ENCODE data around the gene SCAMP5. TPM values are rescaled to one million over a fixed set of nuclear protein-coding genes. Genes with fewer than 3 reads are reported as not detected.

SCAMP5 gene
- total RNA-seq, 2 experiments from 2014 or later: 3.9 to 4.5 TPM

DNA sequence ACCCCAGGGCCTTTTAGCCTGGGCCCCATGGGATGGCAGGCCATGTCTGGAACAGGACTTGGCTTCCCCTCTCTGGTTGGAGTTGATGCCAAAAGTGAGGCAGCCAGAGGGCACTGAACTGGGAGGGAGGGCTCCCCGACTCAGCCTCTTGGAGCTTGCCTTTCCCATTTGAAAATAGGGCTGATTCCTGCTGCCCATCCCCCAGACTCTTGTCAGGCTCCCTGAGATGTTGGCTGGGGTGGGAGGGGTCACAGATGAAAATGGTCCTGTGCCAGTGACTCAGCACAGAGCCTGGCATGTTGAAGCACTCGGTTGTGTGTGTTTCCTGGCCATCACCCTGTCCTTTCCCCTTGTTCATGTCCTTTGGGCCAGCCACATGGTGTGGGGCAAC, 34.7 kb downstream of the SCAMP5 start:
- intact Hi-C loops (cut with DNase I, micrococcal nuclease): no loop called here
- H3K27me3 Mint-ChIP-seq: no peaks in the 10 kb centered on the region
- no peak overlapping the region for H3K27ac Mint-ChIP-seq
- H3K9me3 Mint-ChIP-seq (ENCODE audit: low read depth): no peaks in the 10 kb centered on the region
- POLR2A ChIA-PET: interaction anchor here (1.3 kb wide), 1 partner anchor 174 kb away, joined by 7 read pairs; no protein-coding TSS in a partner anchor
- H3K4me1 Mint-ChIP-seq: peaks cover 13% of the 10 kb centered on the region
- peaks cover 12% of the 10 kb centered on the region for H3K36me3 Mint-ChIP-seq (ENCODE audit: low read depth)
- no peak for ATAC-seq
- CTCF ChIA-PET: interaction anchor here (0.6 to 6.8 kb wide), 6 partner anchors 11 to 1036 kb away, joined by 3 to 64 read pairs (median 4); no protein-coding TSS in a partner anchor
- no peak overlapping the region for H3K4me3 Mint-ChIP-seq
- DNase-seq: no peak

GRCh38 chr15:75030424-75030823, 35.1 kb downstream of the SCAMP5 start:
- ChIA-PET CTCF (interaction anchor here (0.6 to 6.8 kb wide), 5 partner anchors 11 to 181 kb away, joined by 3 to 64 read pairs (median 5); no protein-coding TSS in a partner anchor), POLR2A (no interaction called here)
- intact Hi-C loops (cut with DNase I, micrococcal nuclease): no loop called here

DNA sequence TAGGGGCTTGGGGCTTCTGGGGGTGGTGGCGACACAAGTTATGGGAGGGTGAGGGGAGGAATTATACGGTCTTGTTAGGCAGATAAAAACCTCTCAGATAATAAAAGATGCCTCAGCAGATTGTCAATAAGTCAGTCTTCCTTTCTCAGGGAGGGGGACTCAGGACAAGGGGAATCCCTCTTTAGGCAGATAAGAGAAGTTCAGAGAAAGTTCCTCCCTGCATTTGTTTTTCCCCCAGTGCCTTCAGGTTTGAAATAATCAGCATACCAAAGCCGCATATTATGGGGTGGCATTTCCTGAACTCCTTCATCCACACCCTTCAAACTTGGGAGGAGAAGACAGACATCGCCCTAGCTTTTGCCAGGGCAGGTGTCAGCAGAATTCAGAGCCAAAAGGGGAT, 36.5 kb downstream of the SCAMP5 start:
- intact Hi-C loops (cut with DNase I, micrococcal nuclease): no loop called here
- Mint-ChIP-seq H3K27me3 (no peaks in the 10 kb centered on the region), H3K4me3 (no peak overlapping the region), H3K9me3 (ENCODE audit: low read depth) (no peaks in the 10 kb centered on the region), H3K4me1 (peaks cover 8% of the 10 kb centered on the region), H3K27ac (no peak overlapping the region), H3K36me3 (ENCODE audit: low read depth) (peaks cover 14% of the 10 kb centered on the region)
- no peak for DNase-seq
- ChIA-PET POLR2A (no interaction called here), CTCF (interaction anchor here (0.5 to 6.8 kb wide), 6 partner anchors 12 to 222 kb away, joined by 3 to 64 read pairs (median 3); partner anchors contain the start of gene C15orf39)
- ATAC-seq: no peak

More at GRCh38 chr15:75030424-75030823, 35.1 kb downstream of the SCAMP5 start:
- no peak for DNase-seq
- Mint-ChIP-seq H3K27ac (no peak overlapping the region), H3K4me1 (peaks cover 9% of the 10 kb centered on the region), H3K4me3 (no peak overlapping the region), H3K36me3 (ENCODE audit: low read depth) (peaks cover 12% of the 10 kb centered on the region), H3K27me3 (no peaks in the 10 kb centered on the region), H3K9me3 (ENCODE audit: low read depth) (no peaks in the 10 kb centered on the region)
- ATAC-seq: no peak

DNA sequence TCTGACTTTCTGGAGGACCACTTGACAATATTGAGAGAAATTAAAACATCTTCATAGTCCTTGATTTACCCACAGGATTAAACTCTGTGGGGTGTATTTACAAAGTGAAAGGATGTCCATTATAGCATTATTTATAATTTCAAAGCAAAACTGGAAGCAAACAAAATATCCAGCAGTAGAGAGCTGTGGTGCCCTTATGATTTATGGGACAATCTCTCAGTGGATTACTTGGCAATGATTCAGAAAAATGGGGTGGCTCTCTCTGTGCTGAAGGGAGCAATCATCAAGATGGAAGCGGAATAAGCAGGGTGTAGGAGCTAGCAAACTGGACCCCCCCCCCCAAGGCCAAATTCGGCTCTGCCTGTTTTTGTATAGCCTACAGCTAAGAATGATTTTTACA, 37.0 kb downstream of the SCAMP5 start:
- intact Hi-C loops (cut with DNase I, micrococcal nuclease): no loop called here

GRCh38 chr15:75033809-75034208, 38.4 kb downstream of the SCAMP5 start:
- DNase-seq: no peak
- no peaks in the 10 kb centered on the region for H3K27me3 Mint-ChIP-seq
- POLR2A ChIA-PET: no interaction called here
- H3K4me3 Mint-ChIP-seq: no peak overlapping the region
- H3K27ac Mint-ChIP-seq: no peak overlapping the region
- H3K4me1 Mint-ChIP-seq: peaks cover 18% of the 10 kb centered on the region
- no peak for ATAC-seq
- intact Hi-C loops (cut with DNase I, micrococcal nuclease): no loop called here
- CTCF ChIA-PET: interaction anchor here (0.6 to 1.3 kb wide), 3 partner anchors 27 to 170 kb away, joined by 3 to 6 read pairs (median 3); partner anchors contain the start of gene C15orf39
- peaks cover 14% of the 10 kb centered on the region for H3K36me3 Mint-ChIP-seq (ENCODE audit: low read depth)
- no peaks in the 10 kb centered on the region for H3K9me3 Mint-ChIP-seq (ENCODE audit: low read depth)

More for the DNA sequence above, 37.0 kb downstream of the SCAMP5 start:
- Mint-ChIP-seq H3K9me3 (ENCODE audit: low read depth) (no peaks in the 10 kb centered on the region), H3K36me3 (ENCODE audit: low read depth) (peaks cover 14% of the 10 kb centered on the region), H3K4me1 (peaks cover 13% of the 10 kb centered on the region), H3K4me3 (no peak overlapping the region), H3K27me3 (no peaks in the 10 kb centered on the region), H3K27ac (no peak overlapping the region)
- DNase-seq (no peak), ATAC-seq (no peak)
- ChIA-PET CTCF (interaction anchor here (0.6 to 6.8 kb wide), 4 partner anchors 44 to 172 kb away, joined by 3 to 64 read pairs (median 3); partner anchors contain the start of gene C15orf39), POLR2A (no interaction called here)

- CTCF ChIA-PET: interaction anchor here (0.7 to 1.3 kb wide), 3 partner anchors 18 to 170 kb away, joined by 3 to 6 read pairs (median 3); partner anchors contain the start of gene C15orf39
- Mint-ChIP-seq H3K4me1 (peaks cover 15% of the 10 kb centered on the region), H3K36me3 (ENCODE audit: low read depth) (peaks cover 14% of the 10 kb centered on the region), H3K27me3 (no peaks in the 10 kb centered on the region), H3K27ac (no peak overlapping the region), H3K4me3 (no peak overlapping the region), H3K9me3 (ENCODE audit: low read depth) (no peaks in the 10 kb centered on the region)
- DNase-seq: no peak
- POLR2A ChIA-PET: interaction anchor here (0.6 kb wide), 1 partner anchor 125 kb away, joined by 3 read pairs; no protein-coding TSS in a partner anchor
- intact Hi-C loops (cut with DNase I, micrococcal nuclease): no loop called here
- no peak for ATAC-seq
Measured at GRCh38 chr15:75034615-75035014, 39.3 kb downstream of the SCAMP5 start.

DNA sequence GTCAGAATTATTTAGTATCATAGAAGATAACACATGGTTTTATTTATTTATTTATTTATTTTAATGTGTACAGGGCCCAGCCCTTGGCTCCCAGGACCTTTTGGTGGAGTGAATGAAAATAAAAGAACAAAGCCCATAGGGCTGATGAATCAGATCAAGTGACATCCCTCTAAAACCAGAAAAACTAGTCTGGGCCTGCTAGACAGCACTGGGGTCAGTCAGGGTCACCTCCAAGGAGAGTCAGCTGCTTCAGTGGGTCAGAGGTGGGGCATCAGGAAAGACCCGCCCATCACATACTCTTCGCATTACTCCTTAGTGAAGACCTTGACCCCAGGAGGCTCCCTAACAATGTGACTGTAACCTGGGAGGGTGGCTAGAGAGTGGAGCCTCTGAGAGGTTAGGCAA, 40.9 kb downstream of the SCAMP5 start:
- no peaks in the 10 kb centered on the region for H3K27me3 Mint-ChIP-seq
- no peak overlapping the region for H3K4me3 Mint-ChIP-seq
- no peaks in the 10 kb centered on the region for H3K9me3 Mint-ChIP-seq (ENCODE audit: low read depth)
- intact Hi-C loops (cut with DNase I, micrococcal nuclease): no loop called here
- no peak overlapping the region for H3K27ac Mint-ChIP-seq
- ATAC-seq (no peak), DNase-seq (no peak)
- ChIA-PET POLR2A (interaction anchor here (0.6 kb wide), 1 partner anchor 303 kb away, joined by 4 read pairs; no protein-coding TSS in a partner anchor), CTCF (interaction anchor here (1.4 kb wide), 1 partner anchor 11 kb away, joined by 3 read pairs; no protein-coding TSS in a partner anchor)
- H3K4me1 Mint-ChIP-seq: peaks cover 15% of the 10 kb centered on the region
- H3K36me3 Mint-ChIP-seq (ENCODE audit: low read depth): peaks cover 14% of the 10 kb centered on the region

GRCh38 chr15:75037685-75038084, 42.3 kb downstream of the SCAMP5 start:
- H3K27me3 Mint-ChIP-seq: no peaks in the 10 kb centered on the region
- ATAC-seq (peak; percentile 53), DNase-seq (no peak)
- H3K27ac Mint-ChIP-seq: no peak overlapping the region
- H3K36me3 Mint-ChIP-seq (ENCODE audit: low read depth): peaks cover 14% of the 10 kb centered on the region
- no peak overlapping the region for H3K4me3 Mint-ChIP-seq
- ChIA-PET CTCF (interaction anchor here (0.6 to 1.2 kb wide), 3 partner anchors 54 to 418 kb away, joined by 3 to 5 read pairs (median 4); no protein-coding TSS in a partner anchor), POLR2A (no interaction called here)
- no peaks in the 10 kb centered on the region for H3K9me3 Mint-ChIP-seq (ENCODE audit: low read depth)
- H3K4me1 Mint-ChIP-seq: peaks cover 13% of the 10 kb centered on the region
- intact Hi-C loops (cut with DNase I, micrococcal nuclease): no loop called here

DNA sequence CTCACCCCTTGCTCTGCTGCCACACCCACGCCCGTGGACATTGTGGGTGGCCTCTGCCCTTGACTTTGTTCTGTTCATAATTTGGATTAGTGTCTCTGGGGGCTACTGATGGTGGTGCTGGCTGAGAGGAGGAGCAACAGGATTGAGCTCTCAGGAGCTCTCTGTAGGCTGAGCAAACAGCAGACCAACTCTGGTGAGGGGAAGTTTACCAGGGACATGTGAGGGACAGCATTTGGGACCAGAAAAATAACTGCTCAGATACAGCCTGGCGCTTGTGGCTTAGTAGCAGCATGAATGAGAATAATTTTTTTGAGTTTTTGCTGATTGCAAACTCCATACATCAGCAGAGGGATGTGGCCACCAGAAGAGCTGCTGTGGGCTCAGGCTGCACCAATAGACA, 42.9 kb downstream of the SCAMP5 start:
- intact Hi-C loops (cut with DNase I, micrococcal nuclease): no loop called here

GRCh38 chr15:75042730-75043508, 47.6 kb downstream of the SCAMP5 start:
- no peaks in the 10 kb centered on the region for H3K27me3 Mint-ChIP-seq
- no peak overlapping the region for H3K27ac Mint-ChIP-seq
- intact Hi-C loops (cut with DNase I, micrococcal nuclease): loop anchor here in 1 of 2 experiments (1.0 kb wide), 1 partner anchor 161 kb away; no protein-coding TSS in a partner anchor
- no peak overlapping the region for H3K4me3 Mint-ChIP-seq
- H3K9me3 Mint-ChIP-seq (ENCODE audit: low read depth): no peaks in the 10 kb centered on the region
- DNase-seq: peak; percentile 76
- ATAC-seq: peak; percentile 79
- H3K36me3 Mint-ChIP-seq (ENCODE audit: low read depth): peaks cover 11% of the 10 kb centered on the region
- peaks cover 16% of the 10 kb centered on the region for H3K4me1 Mint-ChIP-seq
- CTCF ChIA-PET: interaction anchor here (0.6 to 2.8 kb wide), 6 partner anchors 11 to 164 kb away, joined by 3 to 12 read pairs (median 3); partner anchors contain the start of gene C15orf39
- POLR2A ChIA-PET: interaction anchor here (0.6 kb wide), 1 partner anchor 62 kb away, joined by 6 read pairs; no protein-coding TSS in a partner anchor

More for the DNA sequence above, 42.9 kb downstream of the SCAMP5 start:
- Mint-ChIP-seq H3K4me1 (peaks cover 17% of the 10 kb centered on the region), H3K36me3 (ENCODE audit: low read depth) (peaks cover 11% of the 10 kb centered on the region), H3K27ac (no peak overlapping the region), H3K9me3 (ENCODE audit: low read depth) (no peaks in the 10 kb centered on the region), H3K27me3 (no peaks in the 10 kb centered on the region), H3K4me3 (no peak overlapping the region)
- ChIA-PET CTCF (interaction anchor here (0.6 to 1.2 kb wide), 2 partner anchors 54 to 166 kb away, joined by 4 to 5 read pairs; no protein-coding TSS in a partner anchor), POLR2A (no interaction called here)
- DNase-seq: no peak
- no peak for ATAC-seq

- Mint-ChIP-seq H3K9me3 (ENCODE audit: low read depth) (no peaks in the 10 kb centered on the region), H3K4me3 (no peak overlapping the region), H3K27me3 (no peaks in the 10 kb centered on the region), H3K36me3 (ENCODE audit: low read depth) (peaks cover 12% of the 10 kb centered on the region), H3K4me1 (peaks cover 16% of the 10 kb centered on the region), H3K27ac (no peak overlapping the region)
- intact Hi-C loops (cut with DNase I, micrococcal nuclease): loop anchor here in 1 of 2 experiments (1.0 kb wide), 1 partner anchor 161 kb away; no protein-coding TSS in a partner anchor
- ChIA-PET CTCF (interaction anchor here (0.6 to 2.8 kb wide), 4 partner anchors 12 to 163 kb away, joined by 3 to 12 read pairs (median 4); no protein-coding TSS in a partner anchor), POLR2A (interaction anchor here (0.6 kb wide), 3 partner anchors 27 to 108 kb away, joined by 3 to 6 read pairs (median 3); no protein-coding TSS in a partner anchor)
- ATAC-seq (no peak), DNase-seq (no peak)
Measured at GRCh38 chr15:75043509-75044257, 48.3 kb downstream of the SCAMP5 start.
